PC-3 (cell line): ENCODE measurements around the gene NELFE. TPM values are rescaled to one million over a fixed set of nuclear protein-coding genes. Genes with fewer than 3 reads are reported as not detected.
"Not testable (repeated sequence)": the region's sequence is repeated elsewhere in the genome, so short reads cannot be mapped to it uniquely, and the experiment has no call there.

Experiments used
- ATAC-seq: fragments of 200-7000 bp; cut with Tn5 transposase; 2 replicates; pipeline ENCODE4 v1.9.1; 2020; ENCODE audit warnings: mild to moderate bottlenecking, moderate library complexity
- BruUV-seq: library from RNA; stranded (reverse); fragments of 400-500 nt; replicated peaks from 2 replicates; lab custom pipeline; 2021; lab: Mats Ljungman, UMichigan
- CTCF ChIA-PET: fragments of 300-600 bp; sonication (Branson Sonifier 250); formaldehyde crosslinking; loops from one replicate; lab custom pipeline; 2022; ENCODE audit warnings: antibody characterized with exemption; lab: Charles Lee
- POLR2A ChIA-PET: fragments of 300-600 bp; sonication (Branson Sonifier 250); formaldehyde crosslinking; loops from one replicate; lab custom pipeline; 2022; ENCODE audit warnings: antibody characterized with exemption; ENCODE audit not compliant: unreplicated experiment; lab: Charles Lee
- DNase-seq: peaks from one replicate; pipeline ENCODE4 v3.0.0-alpha.2; 2015
- H2AFZ ChIP-seq: fragments of 300-600 bp; sonication (generic); 2 replicates; pipeline ENCODE4 v1.6.0; 2016; ENCODE audit warnings: antibody characterized with exemption, low read length
- H3F3A ChIP-seq: fragments of 300-600 bp; sonication (generic); one replicate; pipeline ENCODE4 v1.6.0; 2017; ENCODE audit warnings: antibody characterized with exemption, low read length, control low read depth, mild to moderate bottlenecking; ENCODE audit not compliant: unreplicated experiment
- H3K27ac ChIP-seq: fragments of 300-600 bp; sonication (generic); 2 replicates; pipeline ENCODE4 v1.5.1; 2016; ENCODE audit warnings: mild to moderate bottlenecking, low read length
- H3K27me3 ChIP-seq: fragments of 300-600 bp; sonication (generic); 2 replicates; pipeline ENCODE4 v1.6.1; 2016; ENCODE audit warnings: low read length, mixed read lengths
- H3K36me3 ChIP-seq: fragments of 300-600 bp; sonication (generic); 2 replicates; pipeline ENCODE4 v1.6.1; 2016; ENCODE audit warnings: low read depth, mixed run types, low read length, mixed read lengths
- H3K4me1 ChIP-seq: fragments of 300-600 bp; sonication (generic); 2 replicates; pipeline ENCODE4 v1.5.1; 2016; ENCODE audit warnings: low read length; ENCODE audit not compliant: insufficient read depth
- H3K4me2 ChIP-seq: fragments of 300-600 bp; sonication (generic); 2 replicates; pipeline ENCODE4 v1.6.0; 2016; ENCODE audit warnings: low read length
- H3K4me3 ChIP-seq: fragments of 300-600 bp; sonication (generic); 2 replicates; pipeline ENCODE4 v1.5.1; 2016; ENCODE audit warnings: mild to moderate bottlenecking, low read length, mixed read lengths
- H3K79me2 ChIP-seq: fragments of 300-600 bp; sonication (generic); 2 replicates; pipeline ENCODE4 v1.6.1; 2017; ENCODE audit warnings: low read length, mixed read lengths
- H3K9ac ChIP-seq: fragments of 300-600 bp; sonication (generic); 2 replicates; pipeline ENCODE4 v1.6.0; 2016; ENCODE audit warnings: mild to moderate bottlenecking, low read length
- H3K9me2 ChIP-seq: fragments of 300-600 bp; sonication (generic); replicated peaks from 2 replicates; pipeline ENCODE4 v1.6.1; 2016; ENCODE audit warnings: mixed run types, low read length, mixed read lengths
- H3K9me3 ChIP-seq: fragments of 300-600 bp; sonication (generic); 2 replicates; pipeline ENCODE4 v1.6.1; 2016; ENCODE audit warnings: low read length, mixed read lengths
- H4K20me1 ChIP-seq: fragments of 300-600 bp; sonication (generic); 2 replicates; pipeline ENCODE4 v1.6.1; 2016; ENCODE audit warnings: low read length, mixed read lengths
- CTCF ChIP-seq: fragments of 300-600 bp; sonication (generic); conservative IDR thresholded peaks from 2 replicates; pipeline ENCODE4 v1.5.1; 2017; ENCODE audit warnings: antibody characterized with exemption, low read depth, mild to moderate bottlenecking, low read length
- EZH2 ChIP-seq: fragments of 300-600 bp; sonication (generic); IDR thresholded peaks from one replicate; pipeline ENCODE4 v1.6.1; 2017; ENCODE audit warnings: antibody characterized with exemption, mild to moderate bottlenecking, low read length; ENCODE audit not compliant: unreplicated experiment
- EZH2phosphoT487 ChIP-seq: fragments of 300-600 bp; sonication (generic); IDR thresholded peaks from 2 replicates; pipeline ENCODE4 v1.6.1; 2018; ENCODE audit warnings: mild to moderate bottlenecking, antibody characterized with exemption, low read length, borderline replicate concordance
- intact Hi-C: fragments of 100-400 bp; cut with micrococcal nuclease; formaldehyde crosslinking; loops from 2 replicates; pipeline ENCODE4 v1.9.0; 2023
- total RNA-seq: library from RNA; depleted of rRNA; stranded (reverse); fragments of >200 nt; gene quantifications from 2 replicates; pipeline ENCODE4 v1.2.3, GENCODE V29; 2014

The NELFE gene
- total RNA-seq, 1 experiment from 2014 or later = 132 TPM

- BruUV-seq = no TSS peak
- H3K9ac ChIP-seq = no peak overlapping the region
- ChIA-PET CTCF (no interaction called here), POLR2A (no interaction called here)
- H2AFZ ChIP-seq = no peak overlapping the region
- H3K4me3 ChIP-seq = no peak overlapping the region
- H3K36me3 ChIP-seq = no peaks in the 10 kb centered on the region
- no peaks in the 10 kb centered on the region for H3K79me2 ChIP-seq
- no peaks in the 10 kb centered on the region for H3K9me3 ChIP-seq
- TF ChIP-seq EZH2phosphoT487 = no peak
- no peak for TF ChIP-seq EZH2
- no peak overlapping the region for H3K4me2 ChIP-seq
- H3K27ac ChIP-seq = no peak overlapping the region
- H4K20me1 ChIP-seq = no peaks in the 10 kb centered on the region
- no peak for DNase-seq
- H3K9me2 ChIP-seq = no peaks in the 10 kb centered on the region
- no peaks in the 10 kb centered on the region for H3K27me3 ChIP-seq
- no peaks in the 10 kb centered on the region for H3F3A ChIP-seq
- intact Hi-C loops = no loop called here
- ATAC-seq = no peak
- peaks cover 5% of the 10 kb centered on the region; the same call in 1 of the 2 replicates for H3K4me1 ChIP-seq
Observed at GRCh38 chr6:31935823-31936222, 22.9 kb downstream of the NELFE start.

GRCh38 chr6:31935021-31935420 is 23.8 kb downstream of the NELFE start:
- no peak overlapping the region for H3K9ac ChIP-seq
- ChIA-PET CTCF (no interaction called here), POLR2A (no interaction called here)
- DNase-seq (no peak), ATAC-seq (no peak)
- no peaks in the 10 kb centered on the region for H3K9me3 ChIP-seq
- H3K4me2 ChIP-seq = no peak overlapping the region
- no peak overlapping the region for H2AFZ ChIP-seq
- no peaks in the 10 kb centered on the region for H3K36me3 ChIP-seq
- H4K20me1 ChIP-seq = no peaks in the 10 kb centered on the region
- H3K27me3 ChIP-seq = no peaks in the 10 kb centered on the region
- peaks cover 1% of the 10 kb centered on the region; the same call in 1 of the 2 replicates for H3K4me1 ChIP-seq
- H3K9me2 ChIP-seq = no peaks in the 10 kb centered on the region
- no peaks in the 10 kb centered on the region for H3F3A ChIP-seq
- no TSS peak for BruUV-seq
- H3K79me2 ChIP-seq = no peaks in the 10 kb centered on the region
- no peak for TF ChIP-seq EZH2phosphoT487
- no peak for TF ChIP-seq CTCF
- no peak for TF ChIP-seq EZH2
- intact Hi-C loops = no loop called here
- no peak overlapping the region for H3K4me3 ChIP-seq
- H3K27ac ChIP-seq = no peak overlapping the region

DNA sequence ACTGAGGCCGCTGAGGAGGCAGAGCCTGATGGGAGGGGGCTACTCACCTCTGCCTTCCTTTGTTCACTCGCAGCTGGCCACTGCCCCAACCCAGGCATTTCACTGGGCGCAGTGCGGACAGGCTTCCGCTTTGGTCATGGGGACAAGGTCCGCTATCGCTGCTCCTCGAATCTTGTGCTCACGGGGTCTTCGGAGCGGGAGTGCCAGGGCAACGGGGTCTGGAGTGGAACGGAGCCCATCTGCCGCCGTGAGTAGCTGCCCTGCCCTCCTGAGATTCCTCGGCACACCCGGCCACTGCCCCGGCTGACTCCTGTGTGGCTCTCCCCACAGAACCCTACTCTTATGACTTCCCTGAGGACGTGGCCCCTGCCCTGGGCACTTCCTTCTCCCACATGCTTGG is 25.2 kb downstream of the NELFE start:
- H3K9me2 ChIP-seq = no peaks in the 10 kb centered on the region
- H3K9ac ChIP-seq = no peak overlapping the region
- no peak overlapping the region for H3K27ac ChIP-seq
- H3K4me1 ChIP-seq = no peaks in the 10 kb centered on the region
- H3K4me3 ChIP-seq = no peak overlapping the region
- H3F3A ChIP-seq = no peaks in the 10 kb centered on the region
- H3K27me3 ChIP-seq = no peaks in the 10 kb centered on the region
- no peaks in the 10 kb centered on the region for H3K9me3 ChIP-seq
- H3K79me2 ChIP-seq = no peaks in the 10 kb centered on the region
- H3K36me3 ChIP-seq = no peaks in the 10 kb centered on the region
- H4K20me1 ChIP-seq = no peaks in the 10 kb centered on the region
- CTCF ChIA-PET = no interaction called here
- intact Hi-C loops = no loop called here
- DNase-seq = no peak
- H3K4me2 ChIP-seq = no peak overlapping the region
- POLR2A ChIA-PET = no interaction called here
- no peak for ATAC-seq
- TF ChIP-seq CTCF = no peak
- TF ChIP-seq EZH2phosphoT487 = no peak
- TF ChIP-seq EZH2 = no peak
- no TSS peak for BruUV-seq
- no peak overlapping the region for H2AFZ ChIP-seq

DNA sequence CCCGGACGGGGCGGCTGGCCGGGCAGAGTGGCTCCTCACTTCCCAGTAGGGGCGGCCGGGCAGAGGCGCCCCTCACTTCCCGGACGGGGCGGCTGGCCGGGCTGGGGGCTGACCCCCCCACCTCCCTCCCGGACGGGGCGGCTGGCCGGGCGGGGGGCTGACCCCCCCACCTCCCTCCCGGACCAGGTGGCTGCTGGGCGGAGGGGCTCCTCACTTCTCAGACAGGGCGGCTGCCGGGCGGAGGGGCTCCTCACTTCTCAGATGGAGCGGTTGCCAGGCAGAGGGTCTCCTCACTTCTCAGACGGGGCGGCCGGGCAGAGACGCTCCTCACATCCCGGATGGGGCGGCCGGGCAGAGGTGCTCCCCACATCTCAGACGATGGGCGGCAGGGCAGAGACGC is 26.6 kb downstream of the NELFE start:
- not testable (repeated sequence) for H3K4me3 ChIP-seq, ATAC-seq

More for the DNA sequence above, 26.6 kb downstream of the NELFE start:
- H3K27ac ChIP-seq, H3F3A ChIP-seq, H3K36me3 ChIP-seq, H3K4me2 ChIP-seq, BruUV-seq, H2AFZ ChIP-seq, DNase-seq, CTCF ChIA-PET, intact Hi-C loops, H3K9ac ChIP-seq, POLR2A ChIA-PET, H4K20me1 ChIP-seq, H3K79me2 ChIP-seq, H3K9me2 ChIP-seq, H3K27me3 ChIP-seq, H3K4me1 ChIP-seq, H3K9me3 ChIP-seq: not testable (repeated sequence)
